HFF-Myc (cell line): Measurements from ENCODE around the gene CHST15.

ENCODE experiments used
- DNase-seq: peaks from one replicate; pipeline ENCODE4 v3.0.0-alpha.2; 2011; ENCODE audit warnings: low read depth; ENCODE audit errors: extremely low read depth
- H3K4me3 ChIP-seq: replicated peaks from 2 replicates; pipeline ENCODE4 v1.5.1; 2011; ENCODE audit warnings: low read depth, mild to moderate bottlenecking, control low read depth, low read length
- CTCF ChIP-seq: IDR thresholded peaks from 2 replicates; pipeline ENCODE4 v1.5.1; 2012; ENCODE audit warnings: mild to moderate bottlenecking, low read depth, low read length, control low read depth; ENCODE audit errors: missing control alignments

CHST15 gene

DNA sequence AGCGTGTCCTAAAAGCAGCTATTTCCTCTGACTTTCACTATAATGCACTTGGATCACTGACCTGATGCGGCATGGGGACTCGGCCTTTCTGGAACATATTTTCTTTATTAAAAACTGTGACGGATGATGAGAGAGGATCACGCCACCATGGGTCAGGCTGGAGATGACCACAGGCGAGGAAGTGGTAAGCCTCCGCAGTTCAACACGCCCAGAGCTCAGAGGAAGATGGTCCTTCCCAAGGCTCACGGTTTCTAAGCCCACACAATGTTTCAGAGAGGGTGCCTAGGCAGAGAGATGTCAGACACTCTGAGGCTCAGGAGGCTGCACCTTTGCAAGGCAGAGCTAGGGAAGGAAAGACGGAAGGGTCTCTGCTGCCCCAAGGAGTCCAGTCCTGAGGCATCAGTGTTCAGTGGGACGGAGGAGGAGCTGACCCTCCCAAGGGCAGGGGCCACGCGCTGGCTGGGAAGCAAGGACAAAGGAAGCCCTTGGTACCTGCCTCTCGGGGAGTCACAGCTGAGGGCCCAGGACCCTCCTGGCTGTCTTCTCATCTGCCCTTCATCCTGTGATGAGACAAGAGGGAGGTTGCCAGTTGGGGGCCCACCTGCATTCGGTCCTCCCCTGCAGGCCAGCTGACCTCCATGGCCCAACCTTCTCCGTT is 9.5 kb downstream of the CHST15 start:
- no peak for TF ChIP-seq CTCF
- DNase-seq: peak; percentile 14

DNA sequence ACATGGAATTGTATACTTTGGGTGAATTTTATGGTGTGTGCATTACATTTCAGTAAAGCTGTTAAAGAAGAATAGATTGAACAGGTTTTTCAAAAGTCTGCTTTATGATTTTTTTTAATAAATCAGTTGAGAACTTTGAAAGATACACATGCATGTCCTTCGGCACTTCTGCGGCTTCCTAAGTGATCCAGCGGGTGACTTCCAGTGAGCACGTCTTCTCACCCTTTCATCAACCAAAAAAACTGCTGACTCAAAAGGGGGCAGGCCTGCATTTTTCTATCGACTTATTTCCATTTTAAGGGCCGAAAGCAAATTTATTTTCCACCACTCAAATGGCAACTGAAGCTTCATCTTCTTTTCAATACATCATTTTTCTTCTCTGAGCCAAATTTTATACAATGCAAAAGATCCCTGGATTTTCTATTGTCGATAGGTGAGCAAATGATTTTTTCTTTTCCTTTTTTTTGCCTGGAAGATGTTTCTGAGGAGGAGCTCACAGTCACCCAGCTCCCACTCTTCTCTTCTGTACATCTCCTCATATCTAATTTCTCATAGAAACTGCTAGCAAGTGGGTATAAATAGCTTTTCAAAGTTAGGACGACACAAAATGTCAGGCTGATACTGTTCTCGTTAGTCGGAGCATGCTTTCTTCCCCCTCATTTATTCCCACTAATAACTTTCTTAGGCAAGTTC is 10.2 kb downstream of the CHST15 start:
- TF ChIP-seq CTCF: no peak
- no peak overlapping the region for H3K4me3 ChIP-seq
- no peak for DNase-seq

More for the DNA sequence above, 9.5 kb downstream of the CHST15 start:
- H3K4me3 ChIP-seq: no peak overlapping the region

DNA sequence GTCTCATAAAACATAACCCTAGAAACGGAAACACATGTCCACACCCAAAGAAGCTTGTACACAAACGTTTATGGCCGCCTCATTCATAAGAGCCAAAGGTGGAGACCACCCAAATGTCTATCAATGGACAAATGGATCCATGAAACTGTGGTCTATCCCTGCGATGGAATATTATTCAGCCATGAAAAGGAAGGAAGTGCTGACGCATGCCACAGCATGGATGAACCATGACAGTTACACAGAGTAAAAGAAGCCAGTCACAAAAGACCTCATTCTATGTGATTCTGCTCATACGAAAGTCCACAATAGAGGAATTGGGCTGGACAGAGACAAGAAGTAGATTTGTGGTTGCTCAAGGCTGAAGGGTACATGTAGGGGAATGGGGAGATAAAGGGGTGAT is 10.8 kb downstream of the CHST15 start:
- no peak for DNase-seq
- H3K4me3 ChIP-seq: no peak overlapping the region
- no peak for TF ChIP-seq CTCF

- no peak for TF ChIP-seq CTCF
- H3K4me3 ChIP-seq: no peak overlapping the region
- DNase-seq: no peak
Observed at GRCh38 chr10:124081547-124082140, 11.8 kb downstream of the CHST15 start.

DNA sequence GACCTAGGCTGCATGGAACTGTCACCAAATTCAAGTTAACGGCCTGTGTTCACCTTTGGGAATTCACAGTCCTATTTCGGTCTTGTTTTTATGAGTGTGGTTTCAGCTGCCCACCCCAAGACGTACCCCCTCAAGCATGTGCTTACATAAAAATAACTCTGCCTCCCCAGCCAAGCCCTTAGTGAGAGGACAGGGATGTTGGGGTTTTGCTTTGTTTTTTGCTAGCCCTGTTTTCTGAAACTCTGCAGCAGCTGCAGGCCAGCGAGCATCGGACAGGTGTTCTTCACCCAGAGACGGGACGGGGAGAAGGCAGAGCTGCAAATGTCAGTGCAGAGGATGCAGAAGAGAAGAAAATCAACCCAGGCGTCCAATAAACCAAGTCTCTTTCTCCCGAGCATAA is 13.5 kb downstream of the CHST15 start:
- no peak for DNase-seq
- no peak overlapping the region for H3K4me3 ChIP-seq
- no peak for TF ChIP-seq CTCF

GRCh38 chr10:124078714-124079113 is 14.7 kb downstream of the CHST15 start:
- DNase-seq: no peak
- TF ChIP-seq CTCF: no peak
- H3K4me3 ChIP-seq: no peak overlapping the region
